Stromal cell of bone marrow (primary cell): ENCODE measurements around the gene WWC1.

ENCODE experiments used
- DNase-seq: peaks from one replicate; pipeline ENCODE4 v3.0.0-alpha.2; 2012; ENCODE audit warnings: low read depth

The WWC1 gene

DNA sequence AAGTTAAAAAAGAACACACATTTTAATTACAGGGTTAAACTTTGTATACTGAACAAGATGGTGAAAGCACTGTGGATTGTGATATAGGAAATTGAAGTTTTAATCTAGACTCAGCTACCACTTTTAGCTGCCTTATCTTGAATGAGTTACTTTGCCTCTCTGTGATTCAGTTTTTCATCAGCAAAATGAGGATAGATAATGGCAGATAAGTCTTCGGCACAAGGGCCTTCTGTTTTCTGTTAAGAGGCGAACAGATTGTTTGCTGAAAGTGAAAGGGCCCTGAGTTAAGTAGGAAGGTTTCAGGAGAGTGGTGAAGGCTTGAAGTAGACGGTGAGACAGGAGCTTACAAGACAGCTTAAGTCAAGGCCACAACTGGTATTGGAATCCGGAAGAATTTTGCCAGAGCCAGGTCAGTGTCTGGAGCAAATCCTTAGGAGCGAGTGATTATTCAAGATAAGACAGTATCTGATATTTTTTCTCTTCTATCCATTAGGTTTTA lies 202.7 kb downstream of the WWC1 start:
- no peak for DNase-seq

DNA sequence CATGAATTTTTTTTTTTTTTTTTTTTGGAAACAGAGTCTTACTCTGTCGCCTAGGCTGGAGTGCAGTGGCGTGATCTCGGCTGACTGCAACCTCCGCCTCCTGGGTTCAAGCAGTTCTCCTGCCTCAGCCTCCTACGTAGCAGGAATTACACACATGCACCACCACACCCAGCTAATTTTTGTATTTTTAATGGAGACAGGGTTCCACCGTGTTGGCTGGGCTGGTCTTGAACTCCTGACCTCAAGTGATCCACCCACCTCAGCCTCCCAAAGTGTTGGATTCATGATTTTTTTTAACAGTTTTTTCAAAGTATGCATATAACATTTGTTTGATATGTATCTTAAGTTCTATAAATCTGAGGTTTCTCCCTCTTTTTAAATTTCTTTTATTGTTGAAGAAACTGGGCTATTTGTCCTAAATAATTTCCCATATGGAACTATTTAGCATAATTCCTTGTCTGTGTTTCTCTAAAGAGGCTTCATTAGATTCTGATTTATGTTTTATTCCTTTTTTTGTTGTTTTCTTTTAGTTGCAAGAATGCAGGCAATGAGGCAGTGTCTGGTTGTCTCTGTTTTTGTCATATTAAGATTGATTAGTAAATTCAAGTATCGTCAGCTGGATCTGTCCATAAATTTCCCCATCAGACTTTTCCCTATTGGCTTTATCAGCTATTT lies 211.3 kb downstream of the WWC1 start:
- DNase-seq, result no peak

DNA sequence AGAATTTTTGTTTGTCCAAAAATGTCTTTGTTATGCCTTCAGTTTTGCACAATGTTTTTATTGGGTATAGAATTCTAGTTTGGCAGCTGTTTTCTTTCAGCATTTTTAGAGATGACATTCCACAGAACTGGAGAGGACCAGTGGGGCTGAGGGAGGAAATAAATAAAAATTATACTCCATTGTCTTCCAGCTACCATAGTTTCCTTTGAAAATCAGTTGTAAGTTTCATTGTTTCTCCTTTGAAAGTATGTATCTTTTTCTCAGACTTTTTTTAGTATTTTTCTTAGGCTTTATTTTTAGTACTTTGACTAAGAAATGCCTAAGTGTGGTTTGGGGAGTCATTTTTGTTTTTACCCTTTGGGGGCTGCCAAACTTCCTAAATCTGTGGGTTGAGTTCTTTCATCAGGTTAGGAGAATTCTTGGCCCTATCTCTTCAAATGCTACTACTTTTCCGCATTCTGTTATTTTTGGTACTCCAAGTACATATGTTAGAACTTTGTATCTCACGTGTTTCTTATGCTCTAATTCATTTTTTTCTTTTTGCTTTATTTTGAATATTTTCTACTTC lies 222.5 kb downstream of the WWC1 start:
- DNase-seq, result no peak
